ENCODE measurements around the gene ZNF442.
"Not testable (repeated sequence)": the region's sequence is repeated elsewhere in the genome, so short reads cannot be mapped to it uniquely, and the experiment has no call there.

The ZNF442 gene

DNA sequence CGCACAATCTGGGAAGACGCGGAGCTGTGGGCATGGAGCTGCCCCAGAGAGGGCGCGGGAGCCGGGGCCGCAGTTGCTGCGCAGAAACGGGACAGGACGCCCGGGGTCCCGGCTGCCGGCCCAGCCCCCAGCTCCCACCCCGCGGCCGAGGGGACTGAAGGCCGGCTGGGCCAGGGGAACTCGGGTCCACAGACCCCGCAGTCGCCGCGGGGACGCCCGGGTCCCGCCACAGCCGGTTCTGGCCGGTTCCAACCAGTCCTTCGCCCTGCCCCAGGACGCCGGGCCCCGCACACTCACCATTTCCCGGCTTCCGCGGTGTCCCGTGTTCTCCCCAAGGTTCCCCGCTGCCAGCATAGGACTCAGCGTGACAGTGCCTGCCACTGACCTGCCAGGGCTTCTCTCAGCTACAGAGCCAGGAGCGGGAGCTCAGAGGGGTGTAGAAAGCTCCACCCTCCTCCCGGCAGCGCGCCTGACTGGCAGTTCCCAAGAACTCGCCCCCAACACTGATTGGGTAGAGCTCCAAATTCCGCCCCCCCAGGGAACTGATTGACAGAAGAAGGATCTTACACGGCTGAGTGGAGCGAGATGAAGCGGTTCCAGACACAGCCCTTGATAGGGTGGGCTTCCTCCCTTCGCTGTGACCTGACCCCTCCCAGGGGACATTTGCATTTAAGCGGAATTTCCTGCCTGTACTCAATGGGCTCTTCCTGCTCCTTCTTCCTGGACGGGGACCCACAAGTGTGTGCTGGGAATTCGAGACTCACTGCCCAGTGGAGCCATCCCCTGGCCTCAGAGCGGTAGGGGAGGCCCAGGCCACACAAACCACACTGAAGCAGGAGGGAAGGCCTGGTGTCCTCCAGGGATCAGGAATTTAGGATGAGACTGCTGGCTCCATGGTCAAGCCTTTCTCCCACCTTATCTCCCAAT, at the start of gene ZNF442:
TSS of gene ZNF442 (minus strand) at position 448 of the 927 bp plus-strand sequence. CDS start 2,052 bp downstream, outside the sequence.
- peaks cover 4% of the 10 kb centered on the region for H3K36me3 Mint-ChIP-seq (ENCODE audit: low read depth)
- DNase-seq (ENCODE audit: low spot score) = peak; percentile 73
- H3K4me1 Mint-ChIP-seq (ENCODE audit: low read depth) = peaks cover 10% of the 10 kb centered on the region
- H3K9me3 Mint-ChIP-seq = peaks cover 35% of the 10 kb centered on the region
- peak within 1 kb of the TSS; percentile 91 for H3K4me3 Mint-ChIP-seq
- peak within 1 kb of the TSS; percentile 65 for H3K27ac Mint-ChIP-seq
- peaks cover 5% of the 10 kb centered on the region for H3K27me3 Mint-ChIP-seq (ENCODE audit: low read depth)

GRCh38 chr19:12411893-12412292, 46.4 kb upstream of the ZNF442 start:
- no peak for DNase-seq (ENCODE audit: low spot score)
- peaks cover 66% of the 10 kb centered on the region for H3K9me3 Mint-ChIP-seq
- H3K36me3 Mint-ChIP-seq (ENCODE audit: low read depth) = peaks cover 6% of the 10 kb centered on the region
- H3K4me3 Mint-ChIP-seq = no peak overlapping the region
- H3K27me3 Mint-ChIP-seq (ENCODE audit: low read depth) = no peaks in the 10 kb centered on the region
- H3K4me1 Mint-ChIP-seq (ENCODE audit: low read depth) = no peaks in the 10 kb centered on the region
- no peak overlapping the region for H3K27ac Mint-ChIP-seq

DNA sequence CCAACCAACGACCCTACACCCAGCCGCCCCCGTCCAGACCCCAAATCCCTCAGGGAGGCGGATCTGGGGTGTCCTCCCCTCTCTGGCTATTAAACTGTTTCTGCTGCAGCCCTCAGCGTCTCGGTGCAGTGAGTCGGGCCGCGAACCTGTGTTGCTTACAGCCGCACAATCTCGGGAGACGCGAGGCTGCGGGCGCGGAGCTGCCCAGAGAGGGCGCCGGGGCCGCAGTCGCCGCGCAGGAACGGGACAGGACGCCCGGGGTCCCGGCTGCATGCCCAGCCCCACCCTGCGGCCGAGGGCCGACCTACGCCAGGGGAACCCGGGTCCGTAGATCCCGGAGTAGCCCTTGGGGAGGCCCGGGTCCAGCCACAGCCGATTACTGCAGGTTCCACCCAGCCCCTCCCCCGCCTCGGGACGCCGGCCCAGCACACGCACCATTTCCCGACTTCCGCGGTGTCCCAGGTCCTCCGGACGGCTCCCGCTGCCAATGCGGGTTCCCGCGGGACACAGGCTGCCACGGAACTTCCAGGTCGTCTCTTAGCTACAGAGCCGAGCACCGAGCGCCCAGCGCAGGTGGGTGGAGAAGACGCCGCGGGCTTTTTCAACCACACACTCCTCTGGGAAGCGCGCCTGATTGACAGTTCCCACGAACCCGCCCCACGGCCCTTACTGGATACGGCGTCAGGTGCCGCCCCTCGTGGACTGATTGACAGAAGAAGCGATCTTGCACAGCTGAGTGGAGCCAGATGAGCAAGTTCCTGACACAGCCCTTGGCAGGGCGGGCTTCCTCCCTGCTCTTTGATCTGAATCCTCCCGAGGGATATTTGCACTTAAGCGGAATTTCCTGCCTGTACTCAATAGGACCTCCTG, 35.4 kb upstream of the ZNF442 start, which contains the start of gene ZNF799:
TSS of gene ZNF799 (minus strand) at position 639 of the 870 bp plus-strand sequence. CDS start at position 438, 201 bp downstream.
- H3K36me3 Mint-ChIP-seq (ENCODE audit: low read depth) = peaks cover 29% of the 10 kb centered on the region

GRCh38 chr19:12399901-12400632, 34.6 kb upstream of the ZNF442 start:
- not testable (repeated sequence) for H3K4me1 Mint-ChIP-seq (ENCODE audit: low read depth); H3K27me3 Mint-ChIP-seq (ENCODE audit: low read depth)
- H3K4me3 Mint-ChIP-seq = peak overlapping the region; percentile 86
- peaks cover 57% of the 10 kb centered on the region for H3K9me3 Mint-ChIP-seq
- H3K36me3 Mint-ChIP-seq (ENCODE audit: low read depth) = peaks cover 34% of the 10 kb centered on the region
- peak overlapping the region; percentile 57 for H3K27ac Mint-ChIP-seq
- peak; percentile 43 for DNase-seq (ENCODE audit: low spot score)

More for the DNA sequence above, 35.4 kb upstream of the ZNF442 start, which contains the start of gene ZNF799:
- Mint-ChIP-seq H3K27me3 (ENCODE audit: low read depth) (no peaks in the 10 kb centered on the region), H3K4me3 (peak within 1 kb of the TSS; percentile 92), H3K9me3 (peaks cover 56% of the 10 kb centered on the region), H3K27ac (peak within 1 kb of the TSS; percentile 78), H3K4me1 (ENCODE audit: low read depth) (peaks cover 9% of the 10 kb centered on the region)
- peak; percentile 88 for DNase-seq (ENCODE audit: low spot score)

DNA sequence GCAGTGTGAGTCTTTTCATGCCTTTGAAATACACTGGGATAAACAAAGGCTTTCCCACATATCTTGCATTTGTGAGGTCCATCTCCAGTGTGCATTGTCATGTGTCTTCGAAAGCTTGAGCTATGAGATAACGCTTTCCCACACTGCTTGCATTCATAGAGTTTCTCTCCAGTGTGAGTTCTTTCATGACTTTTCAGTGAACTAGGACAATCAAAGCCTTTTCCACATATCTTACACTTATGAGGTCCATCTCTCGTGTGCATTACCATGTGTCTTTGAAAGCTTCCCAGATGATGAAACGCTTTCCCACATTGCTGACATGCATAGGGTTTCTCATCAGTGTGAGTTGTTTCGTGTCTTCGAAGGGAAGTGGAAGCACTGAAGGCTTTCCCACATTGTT, 25.7 kb upstream of the ZNF442 start:
- not testable (repeated sequence) for DNase-seq (ENCODE audit: low spot score); H3K4me3 Mint-ChIP-seq; H3K4me1 Mint-ChIP-seq (ENCODE audit: low read depth); H3K27ac Mint-ChIP-seq; H3K27me3 Mint-ChIP-seq (ENCODE audit: low read depth)
- Mint-ChIP-seq H3K9me3 (peaks cover 71% of the 10 kb centered on the region), H3K36me3 (ENCODE audit: low read depth) (peaks cover 68% of the 10 kb centered on the region)

GRCh38 chr19:12386365-12386764, 20.9 kb upstream of the ZNF442 start:
- not testable (repeated sequence) for H3K27ac Mint-ChIP-seq; H3K27me3 Mint-ChIP-seq (ENCODE audit: low read depth); DNase-seq (ENCODE audit: low spot score); H3K4me1 Mint-ChIP-seq (ENCODE audit: low read depth); H3K4me3 Mint-ChIP-seq
- peaks cover 37% of the 10 kb centered on the region for H3K36me3 Mint-ChIP-seq (ENCODE audit: low read depth)
- peaks cover 51% of the 10 kb centered on the region for H3K9me3 Mint-ChIP-seq

- H3K27ac Mint-ChIP-seq = no peak overlapping the region
- DNase-seq (ENCODE audit: low spot score) = no peak
- H3K4me1 Mint-ChIP-seq (ENCODE audit: low read depth) = no peaks in the 10 kb centered on the region
- H3K9me3 Mint-ChIP-seq = peaks cover 67% of the 10 kb centered on the region
- no peak overlapping the region for H3K4me3 Mint-ChIP-seq
- peaks cover 16% of the 10 kb centered on the region for H3K36me3 Mint-ChIP-seq (ENCODE audit: low read depth)
- no peaks in the 10 kb centered on the region for H3K27me3 Mint-ChIP-seq (ENCODE audit: low read depth)
Observed at GRCh38 chr19:12380444-12380737, 14.9 kb upstream of the ZNF442 start.

- H3K4me3 Mint-ChIP-seq = no peak overlapping the region
Observed at GRCh38 chr19:12379732-12380443, 14.4 kb upstream of the ZNF442 start.

DNA sequence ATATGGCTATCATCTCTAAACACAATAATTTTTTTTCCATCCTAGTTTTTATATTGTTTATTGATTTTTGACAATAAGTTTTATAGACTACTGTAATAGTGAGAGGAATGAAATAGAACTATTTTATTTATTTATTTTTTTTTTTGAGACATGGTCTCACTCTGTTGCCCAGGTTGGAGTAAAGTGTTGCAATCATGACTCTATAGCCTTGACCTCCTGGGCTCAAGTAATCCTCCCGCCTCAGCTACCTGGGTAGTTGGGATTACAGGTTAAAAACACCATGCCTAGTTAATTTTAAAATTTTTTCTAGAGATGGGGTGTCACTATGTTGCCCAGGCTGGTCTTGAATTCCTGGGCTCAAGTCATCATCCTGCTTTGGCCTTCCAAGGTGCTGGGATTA, 8.5 kb upstream of the ZNF442 start:
- H3K4me1 Mint-ChIP-seq (ENCODE audit: low read depth) = no peaks in the 10 kb centered on the region
- H3K27me3 Mint-ChIP-seq (ENCODE audit: low read depth) = no peaks in the 10 kb centered on the region
- no peak for DNase-seq (ENCODE audit: low spot score)
- no peak overlapping the region for H3K4me3 Mint-ChIP-seq
- H3K9me3 Mint-ChIP-seq = peaks cover 54% of the 10 kb centered on the region
- peaks cover 3% of the 10 kb centered on the region for H3K36me3 Mint-ChIP-seq (ENCODE audit: low read depth)
- H3K27ac Mint-ChIP-seq = no peak overlapping the region

More at GRCh38 chr19:12379732-12380443, 14.4 kb upstream of the ZNF442 start:
- H3K36me3 Mint-ChIP-seq (ENCODE audit: low read depth) = peaks cover 16% of the 10 kb centered on the region
- DNase-seq (ENCODE audit: low spot score) = no peak
- no peaks in the 10 kb centered on the region for H3K4me1 Mint-ChIP-seq (ENCODE audit: low read depth)
- no peak overlapping the region for H3K27ac Mint-ChIP-seq
- H3K9me3 Mint-ChIP-seq = peaks cover 66% of the 10 kb centered on the region
- no peaks in the 10 kb centered on the region for H3K27me3 Mint-ChIP-seq (ENCODE audit: low read depth)

GRCh38 chr19:12364391-12365235, 870 bp downstream of the ZNF442 start:
- H3K27me3 Mint-ChIP-seq (ENCODE audit: low read depth) = peaks cover 5% of the 10 kb centered on the region
- H3K9me3 Mint-ChIP-seq = peaks cover 29% of the 10 kb centered on the region
- no peak for DNase-seq (ENCODE audit: low spot score)
- H3K36me3 Mint-ChIP-seq (ENCODE audit: low read depth) = peaks cover 4% of the 10 kb centered on the region
- peak overlapping the region; percentile 36 for H3K27ac Mint-ChIP-seq
- peak overlapping the region; percentile 91 for H3K4me3 Mint-ChIP-seq
- peaks cover 10% of the 10 kb centered on the region for H3K4me1 Mint-ChIP-seq (ENCODE audit: low read depth)

DNA sequence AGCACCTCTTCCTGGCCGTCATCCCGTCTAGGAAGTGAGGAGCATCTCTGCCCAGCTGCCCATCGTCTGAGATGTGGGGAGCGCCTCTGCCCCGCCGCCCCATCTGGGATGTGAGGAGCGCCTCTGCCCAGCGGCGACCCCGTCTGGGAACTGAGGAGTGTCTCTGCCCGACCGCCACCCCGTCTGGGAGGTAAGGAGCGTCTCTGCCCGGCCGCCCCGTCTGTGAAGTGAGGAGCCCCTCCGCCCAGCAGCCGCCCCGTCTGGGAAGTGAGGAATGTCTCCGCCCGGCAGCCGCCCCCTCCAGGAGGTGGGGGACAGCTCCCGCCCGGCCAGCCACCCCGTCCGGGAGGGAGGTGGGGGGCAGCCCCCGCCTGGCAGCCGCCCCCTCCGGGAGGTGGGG, 3.2 kb downstream of the ZNF442 start:
- not testable (repeated sequence) for H3K4me3 Mint-ChIP-seq, H3K27ac Mint-ChIP-seq

DNA sequence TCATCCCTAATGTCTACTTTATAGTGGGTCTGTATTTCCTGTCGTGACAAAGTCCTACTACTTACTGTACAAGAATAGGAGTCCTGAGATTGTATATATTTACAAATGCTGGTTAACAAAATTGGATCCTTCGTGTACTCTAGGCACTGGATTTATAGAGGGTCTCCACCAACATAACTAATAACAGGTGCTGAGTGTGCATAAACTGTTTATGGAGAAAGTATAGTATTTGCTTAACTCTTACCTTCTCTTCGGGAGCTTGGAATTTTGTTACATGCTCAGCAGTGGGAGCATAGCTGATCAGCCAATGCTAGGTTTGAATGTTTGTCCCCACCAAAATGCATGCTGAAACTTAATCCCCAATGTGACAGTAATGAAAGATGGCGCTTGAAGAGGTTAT, 12.1 kb downstream of the ZNF442 start:
- no peaks in the 10 kb centered on the region for H3K4me1 Mint-ChIP-seq (ENCODE audit: low read depth)
- H3K4me3 Mint-ChIP-seq = no peak overlapping the region
- H3K27ac Mint-ChIP-seq = no peak overlapping the region
- no peaks in the 10 kb centered on the region for H3K27me3 Mint-ChIP-seq (ENCODE audit: low read depth)
- H3K9me3 Mint-ChIP-seq = peaks cover 64% of the 10 kb centered on the region
- no peak for DNase-seq (ENCODE audit: low spot score)
- peaks cover 17% of the 10 kb centered on the region for H3K36me3 Mint-ChIP-seq (ENCODE audit: low read depth)

More for the DNA sequence above, 3.2 kb downstream of the ZNF442 start:
- H3K36me3 Mint-ChIP-seq (ENCODE audit: low read depth); H3K27me3 Mint-ChIP-seq (ENCODE audit: low read depth); DNase-seq (ENCODE audit: low spot score): not testable (repeated sequence)
- Mint-ChIP-seq H3K9me3 (peaks cover 34% of the 10 kb centered on the region), H3K4me1 (ENCODE audit: low read depth) (peaks cover 10% of the 10 kb centered on the region)
